ENCODE data around the gene FAM107B.

Gene FAM107B

GRCh38 chr10:14800397-14800796 is 25.7 kb upstream of the FAM107B start:
- no peak for DNase-seq (ENCODE audit: low read depth, low spot score)
- in situ Hi-C loops (cut with HindIII; ENCODE audit: low sequenced_read_pairs) = no loop called here
- no peak for TF ChIP-seq CTCF (IDR thresholded peaks at IDR 0.05; ENCODE audit: low read depth, low read length)
- H3K4me3 ChIP-seq (ENCODE audit: low read depth, low read length) = no peak overlapping the region

- in situ Hi-C loops (cut with HindIII; ENCODE audit: low sequenced_read_pairs) = no loop called here
- DNase-seq (ENCODE audit: low read depth, low spot score) = no peak
- TF ChIP-seq CTCF (IDR thresholded peaks at IDR 0.05; ENCODE audit: low read depth, low read length) = no peak
- H3K4me3 ChIP-seq (ENCODE audit: low read depth, low read length) = no peak overlapping the region
Measured at GRCh38 chr10:14798636-14799035, 23.9 kb upstream of the FAM107B start.

GRCh38 chr10:14787938-14788337 is 13.2 kb upstream of the FAM107B start:
- H3K4me3 ChIP-seq (ENCODE audit: low read depth, low read length) = no peak overlapping the region
- TF ChIP-seq CTCF (IDR thresholded peaks at IDR 0.05; ENCODE audit: low read depth, low read length) = no peak
- DNase-seq (ENCODE audit: low read depth, low spot score) = no peak
- in situ Hi-C loops (cut with HindIII; ENCODE audit: low sequenced_read_pairs) = no loop called here

GRCh38 chr10:14784459-14785055 is 9.9 kb upstream of the FAM107B start:
- in situ Hi-C loops (cut with HindIII; ENCODE audit: low sequenced_read_pairs) = no loop called here
- no peak overlapping the region for H3K4me3 ChIP-seq (ENCODE audit: low read depth, low read length)
- DNase-seq (ENCODE audit: low read depth, low spot score) = no peak
- no peak for TF ChIP-seq CTCF (IDR thresholded peaks at IDR 0.05; ENCODE audit: low read depth, low read length)

- in situ Hi-C loops (cut with HindIII; ENCODE audit: low sequenced_read_pairs) = no loop called here
- DNase-seq (ENCODE audit: low read depth, low spot score) = no peak
- no peak for TF ChIP-seq CTCF (IDR thresholded peaks at IDR 0.05; ENCODE audit: low read depth, low read length)
- no peak overlapping the region for H3K4me3 ChIP-seq (ENCODE audit: low read depth, low read length)
Measured at GRCh38 chr10:14782691-14783363, 8.1 kb upstream of the FAM107B start.

- in situ Hi-C loops (cut with HindIII; ENCODE audit: low sequenced_read_pairs) = no loop called here
- DNase-seq (ENCODE audit: low read depth, low spot score) = no peak
- TF ChIP-seq CTCF (IDR thresholded peaks at IDR 0.05; ENCODE audit: low read depth, low read length) = no peak
- no peak overlapping the region for H3K4me3 ChIP-seq (ENCODE audit: low read depth, low read length)
Measured at GRCh38 chr10:14781763-14782162, 7.1 kb upstream of the FAM107B start.
